K562 (cell line): ENCODE results near the gene WDHD1.

Experiments used
- BRCA1 ChIP-seq, 2 experiments: fragments of 450-650 bp in 1 of 2; sonication (generic) in 1 of 2; formaldehyde crosslinking in 1 of 2; IDR thresholded peaks; 2 replicates each; pipeline versions ENCODE4 v1.5.0 to v1.6.1; 2017 to 2020; ENCODE audit warnings: mild to moderate bottlenecking in 1 of 2, missing genetic modification reagents in 1 of 2
- POLR2A ChIP-seq: fragments of 450-650 bp; conservative IDR thresholded peaks from 2 replicates; pipeline ENCODE4 v1.6.1; 2016
- SREBF1 ChIP-seq: fragments of 150-350 bp; IDR thresholded peaks from 2 replicates; pipeline ENCODE4 v1.6.1; 2014; ENCODE audit warnings: antibody characterized with exemption, low read depth, low read length, borderline replicate concordance
- ZNF431 ChIP-seq: sonication (generic); formaldehyde crosslinking; IDR thresholded peaks from 2 replicates; pipeline ENCODE4 v1.8.0; 2022; ENCODE audit warnings: mild to moderate bottlenecking, missing genetic modification reagents
- TF ChIP-seq, protein P1 (sequence below): sonication (generic); formaldehyde crosslinking; IDR thresholded peaks from 2 replicates; pipeline ENCODE4 v1.9.0; 2022; ENCODE audit warnings: mild to moderate bottlenecking, missing genetic modification reagents
- TF ChIP-seq, protein P2 (sequence below), 3 experiments: IDR thresholded peaks in 2 of 3; conservative IDR thresholded peaks in 1 of 3; 2 replicates each; pipeline ENCODE4 v1.5.1; 2011 to 2012; ENCODE audit warnings: low read length in 3 of 3, mild to moderate bottlenecking in 3 of 3, control low read depth in 2 of 3, improper control_type of control experiment in 1 of 3, inconsistent platforms in 1 of 3, low read depth in 1 of 3, mixed read lengths in 1 of 3, moderate library complexity in 1 of 3; ENCODE audit not compliant: insufficient read depth in 2 of 3

DNA sequence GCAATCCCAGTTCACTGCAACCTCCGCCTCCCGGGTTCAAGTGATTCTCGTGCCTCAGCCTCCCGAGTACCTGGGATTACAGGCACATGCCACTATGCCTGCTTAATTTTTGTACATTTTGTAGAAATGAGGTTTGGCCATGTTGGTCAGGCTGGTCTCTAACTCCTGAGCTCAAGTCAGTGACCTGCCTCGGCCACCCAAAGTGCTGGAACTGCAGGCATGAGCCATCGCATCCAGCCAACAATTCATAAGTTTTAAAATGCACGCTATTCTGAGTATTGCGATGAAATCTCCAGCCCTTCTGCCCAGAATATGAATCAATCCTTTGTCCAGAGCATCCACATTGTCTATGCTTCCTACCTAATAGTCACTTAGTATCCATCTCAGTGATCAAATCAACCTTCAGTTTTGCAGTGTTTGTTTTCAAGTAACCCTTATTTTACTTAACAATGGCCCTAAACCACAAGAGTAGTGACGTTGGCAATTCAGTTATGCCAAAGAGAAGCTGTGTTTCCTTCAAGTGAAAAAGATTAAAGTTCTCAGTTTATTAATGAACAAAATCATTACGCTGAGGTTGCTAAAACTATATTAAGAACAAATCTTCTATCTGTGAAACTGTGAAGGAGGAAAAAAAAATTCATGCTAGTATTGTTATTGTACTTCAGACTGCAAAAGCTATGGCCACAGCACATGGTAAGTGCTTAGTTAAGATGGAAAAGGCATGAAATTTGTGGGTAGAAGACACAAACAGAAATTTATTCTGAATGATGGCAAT lies 135.2 kb downstream of the WDHD1 start:
- no peak for TF ChIP-seq POLR2A
- TF ChIP-seq SREBF1, result no peak
- TF ChIP-seq ZNF431 (CRISPR knock-in tag), result no peak
- TF ChIP-seq BRCA1 (IDR thresholded peaks at IDR 0.05), result no peak
- no peak for TF ChIP-seq BRCA1 (CRISPR knock-in tag; IDR thresholded peaks at IDR 0.05)
- TF ChIP-seq, protein P1, sequence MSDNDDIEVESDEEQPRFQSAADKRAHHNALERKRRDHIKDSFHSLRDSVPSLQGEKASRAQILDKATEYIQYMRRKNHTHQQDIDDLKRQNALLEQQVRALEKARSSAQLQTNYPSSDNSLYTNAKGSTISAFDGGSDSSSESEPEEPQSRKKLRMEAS (CRISPR knock-in tag), result no peak
- TF ChIP-seq, protein P2, sequence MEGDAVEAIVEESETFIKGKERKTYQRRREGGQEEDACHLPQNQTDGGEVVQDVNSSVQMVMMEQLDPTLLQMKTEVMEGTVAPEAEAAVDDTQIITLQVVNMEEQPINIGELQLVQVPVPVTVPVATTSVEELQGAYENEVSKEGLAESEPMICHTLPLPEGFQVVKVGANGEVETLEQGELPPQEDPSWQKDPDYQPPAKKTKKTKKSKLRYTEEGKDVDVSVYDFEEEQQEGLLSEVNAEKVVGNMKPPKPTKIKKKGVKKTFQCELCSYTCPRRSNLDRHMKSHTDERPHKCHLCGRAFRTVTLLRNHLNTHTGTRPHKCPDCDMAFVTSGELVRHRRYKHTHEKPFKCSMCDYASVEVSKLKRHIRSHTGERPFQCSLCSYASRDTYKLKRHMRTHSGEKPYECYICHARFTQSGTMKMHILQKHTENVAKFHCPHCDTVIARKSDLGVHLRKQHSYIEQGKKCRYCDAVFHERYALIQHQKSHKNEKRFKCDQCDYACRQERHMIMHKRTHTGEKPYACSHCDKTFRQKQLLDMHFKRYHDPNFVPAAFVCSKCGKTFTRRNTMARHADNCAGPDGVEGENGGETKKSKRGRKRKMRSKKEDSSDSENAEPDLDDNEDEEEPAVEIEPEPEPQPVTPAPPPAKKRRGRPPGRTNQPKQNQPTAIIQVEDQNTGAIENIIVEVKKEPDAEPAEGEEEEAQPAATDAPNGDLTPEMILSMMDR (IDR thresholded peaks at IDR 0.05 in 2 of 3, conservative IDR thresholded peaks at IDR 0.05 in 1 of 3; ENCODE audit: insufficient read depth in 2 of 3, low read depth in 1 of 3, low read length in 3 of 3), result no peak
